HG03378 (cell line): ENCODE data around the gene C2orf81.
A peak's percentile ranks its signal among the peaks of the same experiment; 100 is the strongest.
"Not testable (repeated sequence)": the region's sequence is repeated elsewhere in the genome, so short reads cannot be mapped to it uniquely, and the experiment has no call there.

Source experiments
- ATAC-seq: cut with Tn5 transposase; IDR thresholded peaks from one replicate; pipeline ENCODE4 v1.9.1; 2021; ENCODE audit warnings: mild to moderate bottlenecking, moderate library complexity; ENCODE audit not compliant: unreplicated experiment

Gene C2orf81

GRCh38 chr2:74421221-74421870 is at the start of gene C2orf81, which contains the start of gene WDR54:
C2orf81 (minus strand) TSS chr2:74421619; CDS start chr2:74421560, 59 bp downstream.
WDR54 (plus strand) TSS chr2:74421730; CDS start chr2:74422154, 424 bp downstream.
- ATAC-seq = peak; percentile 67

GRCh38 chr2:74470742-74471141 is 49.3 kb upstream of the C2orf81 start:
- not testable (repeated sequence) for ATAC-seq

GRCh38 chr2:74464406-74464805 is 43.0 kb upstream of the C2orf81 start:
- ATAC-seq = no peak

- ATAC-seq = no peak
Observed at GRCh38 chr2:74462786-74463105, 41.3 kb upstream of the C2orf81 start.

GRCh38 chr2:74462054-74462785 is 40.8 kb upstream of the C2orf81 start:
- ATAC-seq = no peak

- no peak for ATAC-seq
Observed at GRCh38 chr2:74461187-74462053, 40.0 kb upstream of the C2orf81 start.

GRCh38 chr2:74460187-74460586 is 38.8 kb upstream of the C2orf81 start:
- not testable (repeated sequence) for ATAC-seq

- not testable (repeated sequence) for ATAC-seq
Observed at GRCh38 chr2:74459503-74460118, 38.2 kb upstream of the C2orf81 start.

GRCh38 chr2:74458938-74459363 is 37.5 kb upstream of the C2orf81 start:
- no peak for ATAC-seq

GRCh38 chr2:74458132-74458937 is 36.9 kb upstream of the C2orf81 start, which contains the start of gene WBP1:
WBP1 (plus strand) TSS chr2:74458438; CDS start chr2:74458603, 165 bp downstream.
- ATAC-seq = peak; percentile 86

GRCh38 chr2:74457549-74458131 is 36.2 kb upstream of the C2orf81 start:
- ATAC-seq = peak; percentile 19

GRCh38 chr2:74457129-74457548 is 35.7 kb upstream of the C2orf81 start:
- no peak for ATAC-seq

- ATAC-seq = peak; percentile 51
Observed at GRCh38 chr2:74454654-74455511, 33.5 kb upstream of the C2orf81 start, which contains the start of gene INO80B. INO80B (plus strand) TSS chr2:74455087; CDS start chr2:74455117, 30 bp downstream.

GRCh38 chr2:74450570-74451190 is 29.3 kb upstream of the C2orf81 start:
- ATAC-seq = no peak

- no peak for ATAC-seq
Observed at GRCh38 chr2:74448771-74449170, 27.4 kb upstream of the C2orf81 start.

GRCh38 chr2:74447230-74447999 is 26.0 kb upstream of the C2orf81 start:
- ATAC-seq = no peak
